GM13976 (cell line): ENCODE results near the gene BFSP1.

ENCODE experiments used
- DNase-seq: peaks from one replicate; pipeline ENCODE4 v3.0.0; 2012; ENCODE audit warnings: low spot score
- CTCF ChIP-seq: IDR thresholded peaks from 2 replicates; pipeline ENCODE4 v1.5.1; 2012; ENCODE audit warnings: borderline replicate concordance, mild to moderate bottlenecking; ENCODE audit not compliant: insufficient read depth; ENCODE audit errors: extremely low read depth, missing control alignments, control extremely low read depth
- in situ Hi-C: fragments of 300-500 bp; cut with MboI; formaldehyde crosslinking; loops from one replicate; pipeline ENCODE4 v1.12.0; 2022; ENCODE audit warnings: low sequenced_read_pairs, mixed read lengths, inconsistent platforms; ENCODE audit not compliant: unreplicated experiment

The BFSP1 gene

GRCh38 chr20:17494201-17494600 is 37.0 kb downstream of the BFSP1 start:
- in situ Hi-C loops, result no loop called here
- TF ChIP-seq CTCF, result no peak

GRCh38 chr20:17493173-17493572 is 38.0 kb downstream of the BFSP1 start:
- in situ Hi-C loops, result no loop called here
- no peak for DNase-seq
- TF ChIP-seq CTCF, result no peak

More at GRCh38 chr20:17494201-17494600, 37.0 kb downstream of the BFSP1 start:
- no peak for DNase-seq

- in situ Hi-C loops, result no loop called here
- no peak for DNase-seq
- TF ChIP-seq CTCF, result no peak
Measured at GRCh38 chr20:17491488-17491887, 39.7 kb downstream of the BFSP1 start.

GRCh38 chr20:17491041-17491440 is 40.1 kb downstream of the BFSP1 start:
- no peak for TF ChIP-seq CTCF
- no peak for DNase-seq
- in situ Hi-C loops, result no loop called here

GRCh38 chr20:17490501-17490900 is 40.7 kb downstream of the BFSP1 start:
- no peak for TF ChIP-seq CTCF
- DNase-seq, result no peak
- in situ Hi-C loops, result no loop called here

- in situ Hi-C loops, result no loop called here
- no peak for DNase-seq
- TF ChIP-seq CTCF, result no peak
Measured at GRCh38 chr20:17488916-17489600, 42.1 kb downstream of the BFSP1 start.
